GM21723 (cell line): ENCODE results near the gene SEZ6.
"Not testable (repeated sequence)": the region's sequence is repeated elsewhere in the genome, so short reads cannot be mapped to it uniquely, and the experiment has no call there.

ENCODE experiments used
- ATAC-seq: cut with Tn5 transposase; IDR thresholded peaks from one replicate; pipeline ENCODE4 v1.9.1; 2021; ENCODE audit warnings: mild to moderate bottlenecking, moderate library complexity; ENCODE audit not compliant: unreplicated experiment

The SEZ6 gene

DNA sequence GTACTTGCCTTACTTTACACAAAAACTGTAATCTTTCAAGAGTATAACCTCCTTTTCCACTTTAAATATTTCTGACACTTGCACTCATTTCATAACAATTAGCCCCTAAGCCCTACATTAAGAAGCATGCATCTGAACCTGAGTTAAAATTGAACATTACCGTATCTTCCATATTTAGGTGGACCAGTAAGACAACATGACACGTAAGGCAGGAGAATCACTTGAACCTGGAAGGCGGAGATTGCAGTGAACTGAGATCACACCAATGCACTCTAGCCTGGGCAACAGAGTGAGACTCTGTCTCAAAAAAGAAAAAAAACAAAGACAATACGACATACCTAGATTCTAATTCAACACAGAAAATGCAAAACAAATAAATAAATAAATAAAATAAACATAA is 61.5 kb downstream of the SEZ6 start:
- ATAC-seq = no peak

- ATAC-seq = no peak
Measured at GRCh38 chr17:28942925-28943324, 62.9 kb downstream of the SEZ6 start.

DNA sequence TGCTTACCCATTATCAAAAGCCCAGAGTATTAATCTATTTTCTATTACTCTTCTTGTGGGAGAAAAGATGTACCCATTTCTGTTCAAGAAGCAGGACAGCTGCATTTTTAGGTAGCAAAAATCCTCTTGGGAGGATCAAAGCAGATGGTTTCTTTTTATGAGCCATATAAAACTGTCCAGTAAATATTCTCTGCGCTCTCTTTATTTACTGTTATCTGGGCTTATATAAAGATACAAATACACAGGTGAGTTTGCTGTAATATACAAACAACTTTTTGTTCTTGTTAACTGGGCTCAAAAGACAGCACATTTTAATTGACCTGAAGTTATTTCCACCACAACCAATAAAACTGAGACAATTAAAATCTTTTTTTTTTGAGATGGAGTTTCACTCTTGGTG is 64.6 kb downstream of the SEZ6 start:
- ATAC-seq = no peak

DNA sequence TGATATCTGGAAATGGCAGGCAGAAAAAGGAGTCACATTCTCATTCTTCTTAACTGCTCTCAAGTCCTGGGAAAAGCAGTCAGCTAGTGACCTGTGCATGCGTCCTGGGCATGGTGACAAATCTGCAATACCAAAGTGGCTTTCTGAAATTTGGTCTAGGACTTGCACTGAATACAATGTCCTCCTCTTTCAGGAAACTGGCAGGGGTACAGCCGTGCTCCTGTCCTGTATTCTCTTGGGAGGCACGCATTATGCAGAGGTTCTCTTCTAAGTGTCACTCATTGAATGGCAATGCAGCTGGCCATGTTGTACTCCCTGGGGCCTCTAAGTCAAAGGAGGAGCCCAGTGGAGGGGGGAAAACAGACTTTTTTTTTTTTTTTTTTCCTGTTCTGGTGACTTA is 65.2 kb downstream of the SEZ6 start:
- ATAC-seq = no peak

- no peak for ATAC-seq
Measured at GRCh38 chr17:28940142-28940541, 65.7 kb downstream of the SEZ6 start.

DNA sequence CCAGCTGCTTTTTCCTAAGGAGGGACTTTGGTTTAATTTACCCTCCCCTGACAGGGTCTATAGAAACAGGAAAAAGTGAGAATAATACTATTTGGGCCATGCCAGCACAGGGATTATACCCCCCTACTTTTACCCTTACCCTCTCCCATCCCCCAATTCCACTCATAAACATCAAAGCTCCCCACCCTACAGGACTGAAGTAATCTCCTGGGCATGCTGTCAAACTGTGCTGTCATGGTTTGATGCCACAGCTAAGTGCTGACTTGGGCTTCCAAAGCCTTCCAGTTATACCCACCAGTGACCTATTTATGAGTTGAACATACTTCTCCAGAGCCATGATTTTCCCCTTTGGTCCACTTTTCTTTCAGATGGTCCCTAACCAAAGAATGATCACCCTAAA is 67.3 kb downstream of the SEZ6 start:
- ATAC-seq = no peak

GRCh38 chr17:28937044-28937729 is 68.6 kb downstream of the SEZ6 start:
- ATAC-seq = no peak

- ATAC-seq = no peak
Measured at GRCh38 chr17:28935744-28936460, 69.9 kb downstream of the SEZ6 start.

DNA sequence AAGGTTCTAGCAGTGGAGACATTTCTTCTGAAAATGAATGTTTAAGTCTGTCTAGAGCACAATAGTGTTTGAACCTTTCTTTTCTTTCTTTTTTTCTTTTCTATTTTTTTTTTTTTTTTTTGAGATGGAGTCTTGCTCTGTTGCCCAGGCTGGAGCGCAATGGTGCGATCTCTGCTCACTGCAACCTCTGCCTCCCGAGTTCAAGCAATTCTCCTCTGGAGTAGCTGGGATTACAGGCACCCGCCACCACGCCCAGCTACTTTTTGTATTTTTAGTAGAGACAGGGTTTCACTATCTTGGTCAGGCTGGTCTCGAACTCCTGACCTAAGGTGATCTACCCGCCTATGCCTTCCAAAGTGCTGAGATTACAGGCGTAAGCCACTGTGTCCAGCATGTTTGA is 71.3 kb downstream of the SEZ6 start:
- ATAC-seq = not testable (repeated sequence)

DNA sequence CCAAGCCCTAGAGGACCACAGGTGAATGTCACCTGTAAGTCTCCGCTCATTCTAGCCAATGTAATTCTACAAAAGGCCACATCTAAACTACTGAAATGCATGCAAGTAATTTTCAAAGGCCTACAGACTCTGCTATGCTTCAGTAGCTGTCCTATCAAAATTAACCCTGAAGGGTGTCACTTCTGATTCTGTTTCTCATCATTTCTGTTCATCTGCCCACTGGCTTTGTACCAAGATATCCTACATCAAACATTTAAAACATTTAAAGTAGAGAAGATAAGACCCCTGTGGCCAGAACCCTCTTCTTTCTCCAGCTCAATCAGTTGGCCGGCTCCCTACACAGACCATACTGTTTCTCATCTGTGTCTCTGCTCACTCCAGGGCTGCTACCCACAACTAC is 76.0 kb downstream of the SEZ6 start:
- no peak for ATAC-seq

DNA sequence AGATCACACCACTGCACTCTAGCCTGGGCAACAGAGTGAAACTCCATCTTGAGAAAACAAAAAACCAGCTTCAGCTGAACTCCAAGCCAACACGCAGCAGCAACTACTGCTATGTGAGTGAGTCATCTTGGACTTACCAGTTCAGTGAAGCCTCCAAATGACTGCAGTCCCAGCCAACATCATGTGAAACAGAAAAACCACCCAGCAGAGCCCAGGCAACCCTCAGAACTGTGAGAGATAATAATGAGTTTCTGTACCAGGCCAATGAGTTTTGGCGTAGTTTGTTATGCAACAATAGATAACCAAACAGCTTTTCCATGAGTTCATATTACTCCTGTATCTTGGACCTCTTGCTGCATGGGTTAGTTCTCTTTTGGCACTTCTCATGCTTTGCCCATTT is 77.8 kb downstream of the SEZ6 start:
- ATAC-seq = no peak

- ATAC-seq = no peak
Measured at GRCh38 chr17:28926786-28927185, 79.0 kb downstream of the SEZ6 start.

GRCh38 chr17:28926366-28926765 is 79.5 kb downstream of the SEZ6 start:
- ATAC-seq = no peak

DNA sequence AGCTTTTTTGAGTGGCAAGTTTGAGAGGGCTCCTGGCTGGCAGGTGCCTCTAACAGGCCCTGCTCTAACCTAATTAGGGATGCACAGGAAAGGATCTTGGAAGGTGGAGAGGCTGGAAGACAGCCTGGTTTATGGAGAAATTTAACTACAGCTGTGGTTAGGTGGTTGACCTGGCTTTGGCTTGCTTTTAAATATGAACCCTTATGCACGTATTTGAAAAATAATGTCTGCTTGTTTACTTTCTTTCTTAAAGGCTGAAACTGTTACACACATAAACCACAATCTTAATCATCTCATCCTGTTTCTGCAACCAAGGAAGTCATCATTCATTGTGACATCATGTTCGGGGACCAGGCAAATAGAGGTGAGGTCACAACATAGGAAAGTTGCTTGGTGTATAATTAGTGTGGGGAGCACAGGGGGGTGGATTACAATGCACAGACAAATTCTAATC is 79.9 kb downstream of the SEZ6 start:
- no peak for ATAC-seq

DNA sequence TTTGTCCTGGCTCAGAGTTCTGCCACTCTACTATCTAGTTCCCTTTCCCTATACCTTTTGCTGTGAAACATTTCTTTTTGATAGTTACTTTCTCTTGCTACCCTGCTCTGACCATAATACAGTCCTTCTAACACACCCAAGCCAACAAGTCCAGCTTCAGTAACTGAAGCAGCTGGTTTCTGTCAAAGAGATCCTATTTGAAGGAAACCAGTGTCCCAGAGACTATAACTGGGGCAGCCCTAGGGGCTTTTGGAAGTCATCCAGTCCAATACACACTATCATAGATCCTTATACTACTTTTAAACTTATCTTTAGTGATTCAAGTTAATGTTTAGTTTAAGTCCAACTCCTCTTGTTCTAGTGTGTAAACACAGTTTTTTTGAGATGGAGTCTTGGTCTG is 85.6 kb downstream of the SEZ6 start:
- no peak for ATAC-seq

- ATAC-seq = no peak
Measured at GRCh38 chr17:28918295-28918694, 87.5 kb downstream of the SEZ6 start.

- ATAC-seq = no peak
Measured at GRCh38 chr17:28917465-28917864, 88.4 kb downstream of the SEZ6 start.

DNA sequence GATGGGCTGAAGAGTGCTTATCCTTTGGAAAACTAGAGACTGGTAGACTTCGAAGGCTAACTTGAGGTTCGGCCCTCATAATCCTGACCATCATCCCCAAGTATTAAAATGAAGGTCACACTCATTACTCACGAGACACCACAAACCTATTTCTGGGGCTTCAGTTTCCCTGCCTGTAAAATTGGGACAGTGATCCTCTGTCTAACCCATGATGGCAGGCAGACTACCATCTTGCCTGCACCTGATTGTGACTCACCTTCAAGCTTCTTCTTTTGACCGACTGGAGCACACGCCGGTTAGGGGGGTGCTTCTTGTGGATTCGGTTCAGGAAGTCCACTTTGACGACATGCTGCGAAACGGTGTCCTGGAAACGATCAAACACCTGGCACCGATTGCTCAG is 88.8 kb downstream of the SEZ6 start:
- ATAC-seq = no peak

GRCh38 chr17:28916302-28916934 is 89.4 kb downstream of the SEZ6 start:
- no peak for ATAC-seq

DNA sequence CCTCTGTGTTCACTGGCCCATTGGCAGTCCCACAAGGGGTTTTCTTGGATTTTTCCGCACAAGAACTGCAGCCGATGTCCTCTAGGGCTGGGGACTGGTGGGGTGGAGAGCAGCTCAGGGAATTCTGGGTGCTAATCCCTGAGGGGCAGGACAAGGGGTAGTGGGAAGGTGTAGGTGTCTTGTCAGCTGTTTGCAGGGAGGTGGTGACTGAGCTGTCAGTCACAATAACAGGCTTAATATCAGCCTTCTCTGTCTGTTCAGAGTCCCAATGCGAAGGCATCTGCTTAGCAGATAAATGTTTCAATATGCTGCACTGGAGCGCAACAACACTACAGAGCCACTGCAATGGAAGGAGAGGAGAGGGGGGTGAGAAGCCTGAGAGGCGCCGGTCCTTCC is 92.9 kb downstream of the SEZ6 start:
- ATAC-seq = no peak

GRCh38 chr17:28912281-28912937 is 93.4 kb downstream of the SEZ6 start:
- no peak for ATAC-seq
